K562 (cell line): ENCODE results near the gene SYNE1. TPM values are rescaled to one million over a fixed set of nuclear protein-coding genes. Genes with fewer than 3 reads are reported as not detected.

Source experiments
- ATAC-seq: fragments of 200-7000 bp; cut with Tn5 transposase; 3 replicates; pipeline ENCODE4 v1.9.1; 2020; ENCODE audit warnings: moderate library complexity
- BruUV-seq: library from RNA; stranded (reverse); fragments of 400-500 nt; replicated peaks from 2 replicates; lab custom pipeline; 2021; lab: Mats Ljungman, UMichigan
- CTCF ChIA-PET: fragments of 300-600 bp; formaldehyde crosslinking; extraction: SDS; loops from one replicate; lab custom pipeline; 2021; ENCODE audit warnings: low intra/inter-chr PET ratio; lab: Yijun Ruan, JAX
- POLR2A ChIA-PET: fragments of 300-600, 350-650 bp; sonication (Branson Sonifier 250); formaldehyde crosslinking; extraction: SDS; loops from one replicate; lab custom pipeline; 2021; ENCODE audit warnings: antibody characterized with exemption, inconsistent platforms; lab: Yijun Ruan, JAX
- DNase-seq, 4 experiments: peaks; one replicate each; pipeline versions ENCODE4 v3.0.0 to v3.0.0-alpha.2; 2011 to 2018; ENCODE audit warnings: low spot score in 3 of 4, mixed read lengths in 3 of 4; ENCODE audit errors: extremely low read depth in 1 of 4
- FAIRE-seq: peaks from 2 replicates; lab custom pipeline; 2011; peaks lifted over from hg19 to GRCh38; lab: Jason Lieb, UNC
- H2AFZ ChIP-seq: 2 replicates; pipeline ENCODE4 v1.6.0; 2011; ENCODE audit warnings: low read depth, low read length, control low read depth, inconsistent platforms
- H3K27ac ChIP-seq: fragments of 200-600 bp; 3 replicates; pipeline ENCODE4 v1.8.0; 2011; ENCODE audit warnings: low read depth, mild to moderate bottlenecking, control low read depth, inconsistent platforms, low read length, moderate library complexity, mixed read lengths; ENCODE audit errors: extremely low read depth
- H3K27me3 ChIP-seq, 2 experiments: fragments of 300-600 bp in 1 of 2; 2 replicates in 1 of 2; 3 replicates in 1 of 2; pipeline versions ENCODE4 v1.6.0 to v1.8.0; 2011; ENCODE audit warnings: inconsistent platforms in 2 of 2, low read length in 2 of 2, mild to moderate bottlenecking in 1 of 2, mixed read lengths in 1 of 2, moderate library complexity in 1 of 2; ENCODE audit not compliant: control insufficient read depth in 2 of 2, insufficient read depth in 2 of 2
- H3K36me3 ChIP-seq: fragments of 300-600 bp; 3 replicates; pipeline ENCODE4 v1.8.0; 2011; ENCODE audit warnings: mild to moderate bottlenecking, low read length, inconsistent platforms; ENCODE audit not compliant: control insufficient read depth, insufficient read depth
- H3K4me1 ChIP-seq, 2 experiments: fragments of 200-600 bp in 1 of 2; replicated peaks in 1 of 2; 2 replicates in 1 of 2; 3 replicates in 1 of 2; pipeline versions ENCODE4 v1.5.1 to v1.8.0; 2011; ENCODE audit warnings: inconsistent platforms in 2 of 2, low read length in 2 of 2, mild to moderate bottlenecking in 1 of 2, mixed read lengths in 1 of 2, moderate library complexity in 1 of 2; ENCODE audit not compliant: control insufficient read depth in 2 of 2, insufficient read depth in 2 of 2
- H3K4me2 ChIP-seq: 2 replicates; pipeline ENCODE4 v1.6.1; 2011; ENCODE audit warnings: low read length, control low read depth, inconsistent platforms, mixed read lengths; ENCODE audit not compliant: insufficient read depth
- H3K4me3 ChIP-seq: fragments of 200-600 bp; sonication (generic), shearing (Covaris generic); 2 replicates; pipeline ENCODE4 v1.5.1; 2016; ENCODE audit warnings: control low read depth, inconsistent platforms
- H3K79me2 ChIP-seq: fragments of 200-600 bp; 3 replicates; pipeline ENCODE4 v1.8.0; 2011; ENCODE audit warnings: low read length, inconsistent platforms; ENCODE audit not compliant: control insufficient read depth, insufficient read depth
- H3K9ac ChIP-seq, 2 experiments: 2 replicates each; pipeline versions ENCODE4 v1.6.0 to v1.6.1; 2011; ENCODE audit warnings: low read depth in 2 of 2, low read length in 2 of 2, control low read depth in 1 of 2, inconsistent platforms in 1 of 2, mild to moderate bottlenecking in 1 of 2, mixed read lengths in 1 of 2; ENCODE audit not compliant: insufficient read depth in 1 of 2
- H3K9me1 ChIP-seq: one replicate; pipeline ENCODE4 v1.6.0; 2011; ENCODE audit warnings: inconsistent platforms, mild to moderate bottlenecking, low read length, moderate library complexity; ENCODE audit not compliant: control insufficient read depth, insufficient read depth
- H3K9me3 ChIP-seq: replicated peaks from 2 replicates; pipeline ENCODE4 v1.5.1; 2011; ENCODE audit warnings: low read depth, low read length, inconsistent platforms; ENCODE audit not compliant: control insufficient read depth, insufficient read depth
- H4K20me1 ChIP-seq: replicated peaks from 2 replicates; pipeline ENCODE4 v1.6.1; 2011; ENCODE audit warnings: low read length, inconsistent platforms, mixed read lengths; ENCODE audit not compliant: control insufficient read depth, insufficient read depth
- ARHGAP35 ChIP-seq: fragments of 450-650 bp; IDR thresholded peaks from 2 replicates; pipeline ENCODE4 v1.6.1; 2018; ENCODE audit not compliant: partially characterized antibody
- CHCHD3 ChIP-seq: fragments of 250-450 bp; sonication (Bioruptor Pico); IDR thresholded peaks from 2 replicates; pipeline ENCODE4 v2.1.2; 2022; ENCODE audit warnings: mild to moderate bottlenecking
- HDAC3 ChIP-seq: fragments of 450-650 bp; IDR thresholded peaks from 2 replicates; pipeline ENCODE4 v1.6.1; 2018; ENCODE audit warnings: borderline replicate concordance, mild to moderate bottlenecking, moderate library complexity; ENCODE audit not compliant: partially characterized antibody
- HMG20A ChIP-seq: fragments of 450-650 bp; formaldehyde crosslinking; conservative IDR thresholded peaks from 2 replicates; pipeline ENCODE4 v1.4.0; 2020; ENCODE audit warnings: mild to moderate bottlenecking, mixed read lengths
- NFXL1 ChIP-seq: fragments of 450-650 bp; formaldehyde crosslinking; IDR thresholded peaks from 2 replicates; pipeline ENCODE4 v1.4.0; 2021; ENCODE audit warnings: mild to moderate bottlenecking
- OTX1 ChIP-seq: fragments of 450-650 bp; formaldehyde crosslinking; IDR thresholded peaks from 2 replicates; pipeline ENCODE4 v1.4.0; 2022; ENCODE audit warnings: mild to moderate bottlenecking
- PHF21A ChIP-seq: fragments of 450-650 bp; IDR thresholded peaks from 2 replicates; pipeline ENCODE4 v1.6.1; 2017; ENCODE audit warnings: low read depth, borderline replicate concordance
- PURB ChIP-seq: sonication (generic); formaldehyde crosslinking; IDR thresholded peaks from 2 replicates; pipeline ENCODE4 v1.9.0; 2021; ENCODE audit warnings: low read depth, mild to moderate bottlenecking, missing genetic modification reagents
- RBM25 ChIP-seq: fragments of 200-400 bp; formaldehyde crosslinking; IDR thresholded peaks from 2 replicates; pipeline ENCODE4 v1.6.1; 2018; ENCODE audit warnings: low read length, low read depth, moderate library complexity; ENCODE audit not compliant: severe bottlenecking
- SMAD4 ChIP-seq: fragments of 250-450 bp; sonication (Bioruptor Pico); conservative IDR thresholded peaks from 2 replicates; pipeline ENCODE4 v1.8.0; 2021; ENCODE audit warnings: inconsistent platforms, mild to moderate bottlenecking, moderate library complexity
- SMARCA4 ChIP-seq: fragments of 450-650 bp; IDR thresholded peaks from 2 replicates; pipeline ENCODE4 v1.6.1; 2016
- TOE1 ChIP-seq, 2 experiments: fragments of 450-650 bp in 1 of 2; sonication (generic) in 1 of 2; formaldehyde crosslinking in 1 of 2; IDR thresholded peaks; 2 replicates each; pipeline versions ENCODE4 v1.7.1 to v1.8.0; 2016 to 2022; ENCODE audit warnings: borderline replicate concordance in 2 of 2, mild to moderate bottlenecking in 2 of 2, antibody characterized with exemption in 1 of 2, inconsistent platforms in 1 of 2, low read depth in 1 of 2, missing genetic modification reagents in 1 of 2, moderate library complexity in 1 of 2
- ZNF239 ChIP-seq: fragments of 250-450 bp; sonication (Bioruptor Pico); IDR thresholded peaks from 2 replicates; pipeline ENCODE4 v1.4.0; 2020; ENCODE audit warnings: mild to moderate bottlenecking
- ZNF717 ChIP-seq: fragments of 250-450 bp; sonication (Bioruptor Pico); IDR thresholded peaks from 2 replicates; pipeline ENCODE4 v1.5.0; 2021
- WGBS: fragments of 100-300 bp; shearing (Covaris generic); methylation state at CpG from one replicate; pipeline ENCODE4 v1.1.6; 2016; ENCODE audit warnings: low coverage, mixed read lengths; ENCODE audit not compliant: insufficient coverage; ENCODE audit errors: missing lambda C conversion rate; 5-methylcytosine and 5-hydroxymethylcytosine counted together
- in situ Hi-C: fragments of 300-500 bp; cut with MboI; formaldehyde crosslinking; loops from 4 replicates; pipeline ENCODE4 v1.15.0; 2018; ENCODE audit warnings: inconsistent platforms, mixed read lengths
- intact Hi-C: fragments of 100-400 bp; cut with micrococcal nuclease; formaldehyde crosslinking; loops from 2 replicates; pipeline ENCODE4 v1.14.2; 2022
- polyA plus RNA-seq, 8 experiments: library from polyadenylated mRNA; depleted of rRNA in 4 of 8; stranded (reverse) in 5 of 8; unstranded in 3 of 8; fragments of >200 nt; fragmentation: Nextera tagmentation in 2 of 8; fragmentation: Illumina TruSeq in 1 of 8; extraction: Ambion mirVana in 2 of 8; extraction: Trizol in 1 of 8; gene quantifications; 2 replicates each; pipeline versions ENCODE4 v1.2.1 to v1.2.3, GENCODE V29; 2011 to 2014; ENCODE audit warnings: inconsistent platforms in 1 of 8, missing spikeins in 1 of 8
- total RNA-seq, 7 experiments: library from RNA; depleted of rRNA in 6 of 7; stranded (reverse); fragments of >200 nt in 6 of 7; fragmentation: Illumina TruSeq in 2 of 7; extraction: Trizol in 2 of 7; gene quantifications; 2 replicates each; pipeline versions ENCODE4 v1.2.1 to v1.2.3, GENCODE V29; 2011 to 2021; ENCODE audit warnings: low replicate concordance in 1 of 7
- TF ChIP-seq, protein P1 (sequence below): fragments of 150-350 bp; IDR thresholded peaks from 2 replicates; pipeline ENCODE4 v1.6.1; 2014; ENCODE audit warnings: low read depth, mild to moderate bottlenecking, low read length, borderline replicate concordance
- TF ChIP-seq, protein P2 (sequence below): conservative IDR thresholded peaks from 2 replicates; pipeline ENCODE4 v1.6.1; 2011; ENCODE audit warnings: low read depth, mild to moderate bottlenecking, low read length; ENCODE audit not compliant: control insufficient read depth

Gene SYNE1
- total and polyA plus RNA-seq, 9 of the 15 experiments (the other 6 are each of a cell fraction or from before 2014, with no cell fraction given): under 0.01 to 0.42 (median 0.08) TPM; not detected in 1

DNA sequence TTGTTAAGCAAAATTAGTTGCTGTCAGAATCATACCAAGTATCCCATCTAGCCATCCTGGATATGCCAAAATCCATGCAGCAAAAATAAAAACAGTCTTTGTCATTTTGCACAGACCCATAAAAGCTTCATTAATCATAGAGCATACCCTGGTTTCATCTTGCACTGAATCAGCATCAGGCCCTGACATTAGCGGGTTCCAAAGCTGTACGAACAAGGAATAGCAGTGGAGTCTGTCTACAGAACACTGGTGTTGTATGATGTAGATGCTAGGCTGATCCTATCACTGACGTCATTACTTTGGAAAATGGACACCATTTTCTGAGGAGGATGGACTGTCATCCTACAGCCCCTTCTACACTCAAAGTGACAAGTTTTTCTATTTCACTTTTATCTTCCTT is 514.1 kb downstream of the SYNE1 start:
- no peak overlapping the region for H3K4me2 ChIP-seq
- H4K20me1 ChIP-seq: no peaks in the 10 kb centered on the region
- H3K79me2 ChIP-seq: no peaks in the 10 kb centered on the region
- CTCF ChIA-PET: no interaction called here
- no peaks in the 10 kb centered on the region for H3K9me3 ChIP-seq
- H3K4me1 ChIP-seq: no peaks in the 10 kb centered on the region
- DNase-seq (no peak), FAIRE-seq (no peak), ATAC-seq (no peak)
- no peak overlapping the region for H3K9ac ChIP-seq
- H3K27me3 ChIP-seq: peaks cover 0 to 8% of the 10 kb centered on the region in 2 experiments; a peak in 2 of 5 replicates
- whole genome bisulfite sequencing: 0% methylated on average over 3 of the region's 3 CpGs
- TF ChIP-seq CHCHD3 (CRISPR knock-in tag) (no peak), ZNF239 (CRISPR knock-in tag) (no peak), HMG20A (CRISPR knock-in tag) (no peak), SMAD4 (CRISPR knock-in tag) (no peak), RBM25 (no peak), SMARCA4 (no peak), OTX1 (CRISPR knock-in tag) (no peak), PURB (CRISPR knock-in tag) (no peak), HDAC3 (no peak), ZNF717 (CRISPR knock-in tag) (no peak), TOE1 (IDR thresholded peaks at IDR 0.05; ENCODE audit: borderline replicate concordance) (no peak), TOE1 (CRISPR knock-in tag; IDR thresholded peaks at IDR 0.05; ENCODE audit: borderline replicate concordance, low read depth) (no peak), PHF21A (no peak), NFXL1 (no peak), ARHGAP35 (no peak)
- TF ChIP-seq, protein P1, sequence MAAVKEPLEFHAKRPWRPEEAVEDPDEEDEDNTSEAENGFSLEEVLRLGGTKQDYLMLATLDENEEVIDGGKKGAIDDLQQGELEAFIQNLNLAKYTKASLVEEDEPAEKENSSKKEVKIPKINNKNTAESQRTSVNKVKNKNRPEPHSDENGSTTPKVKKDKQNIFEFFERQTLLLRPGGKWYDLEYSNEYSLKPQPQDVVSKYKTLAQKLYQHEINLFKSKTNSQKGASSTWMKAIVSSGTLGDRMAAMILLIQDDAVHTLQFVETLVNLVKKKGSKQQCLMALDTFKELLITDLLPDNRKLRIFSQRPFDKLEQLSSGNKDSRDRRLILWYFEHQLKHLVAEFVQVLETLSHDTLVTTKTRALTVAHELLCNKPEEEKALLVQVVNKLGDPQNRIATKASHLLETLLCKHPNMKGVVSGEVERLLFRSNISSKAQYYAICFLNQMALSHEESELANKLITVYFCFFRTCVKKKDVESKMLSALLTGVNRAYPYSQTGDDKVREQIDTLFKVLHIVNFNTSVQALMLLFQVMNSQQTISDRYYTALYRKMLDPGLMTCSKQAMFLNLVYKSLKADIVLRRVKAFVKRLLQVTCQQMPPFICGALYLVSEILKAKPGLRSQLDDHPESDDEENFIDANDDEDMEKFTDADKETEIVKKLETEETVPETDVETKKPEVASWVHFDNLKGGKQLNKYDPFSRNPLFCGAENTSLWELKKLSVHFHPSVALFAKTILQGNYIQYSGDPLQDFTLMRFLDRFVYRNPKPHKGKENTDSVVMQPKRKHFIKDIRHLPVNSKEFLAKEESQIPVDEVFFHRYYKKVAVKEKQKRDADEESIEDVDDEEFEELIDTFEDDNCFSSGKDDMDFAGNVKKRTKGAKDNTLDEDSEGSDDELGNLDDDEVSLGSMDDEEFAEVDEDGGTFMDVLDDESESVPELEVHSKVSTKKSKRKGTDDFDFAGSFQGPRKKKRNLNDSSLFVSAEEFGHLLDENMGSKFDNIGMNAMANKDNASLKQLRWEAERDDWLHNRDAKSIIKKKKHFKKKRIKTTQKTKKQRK: no peak
- TF ChIP-seq, protein P2, sequence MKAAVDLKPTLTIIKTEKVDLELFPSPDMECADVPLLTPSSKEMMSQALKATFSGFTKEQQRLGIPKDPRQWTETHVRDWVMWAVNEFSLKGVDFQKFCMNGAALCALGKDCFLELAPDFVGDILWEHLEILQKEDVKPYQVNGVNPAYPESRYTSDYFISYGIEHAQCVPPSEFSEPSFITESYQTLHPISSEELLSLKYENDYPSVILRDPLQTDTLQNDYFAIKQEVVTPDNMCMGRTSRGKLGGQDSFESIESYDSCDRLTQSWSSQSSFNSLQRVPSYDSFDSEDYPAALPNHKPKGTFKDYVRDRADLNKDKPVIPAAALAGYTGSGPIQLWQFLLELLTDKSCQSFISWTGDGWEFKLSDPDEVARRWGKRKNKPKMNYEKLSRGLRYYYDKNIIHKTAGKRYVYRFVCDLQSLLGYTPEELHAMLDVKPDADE: no peak
- BruUV-seq: no TSS peak
- no peak overlapping the region for H3K4me3 ChIP-seq
- intact Hi-C loops (loop anchor here (5.0 kb wide), 2 partner anchors 144 to 446 kb away; no protein-coding TSS in a partner anchor), in situ Hi-C loops (no loop called here)
- no peaks in the 10 kb centered on the region for H3K36me3 ChIP-seq
- H3K27ac ChIP-seq: no peak overlapping the region
- no peak overlapping the region for H2AFZ ChIP-seq
- H3K9me1 ChIP-seq: no peaks in the 10 kb centered on the region
- POLR2A ChIA-PET: interaction anchor here (0.6 kb wide), 1 partner anchor 25 kb away, joined by 3 read pairs; no protein-coding TSS in a partner anchor
